ENCODE data around the gene TLE5. TPM values are rescaled to one million over a fixed set of nuclear protein-coding genes. Genes with fewer than 3 reads are reported as not detected.
"Not testable (repeated sequence)": the region's sequence is repeated elsewhere in the genome, so short reads cannot be mapped to it uniquely, and the experiment has no call there.

Gene TLE5
- total RNA-seq, 1 donor from 2014 or later = 623 TPM

DNA sequence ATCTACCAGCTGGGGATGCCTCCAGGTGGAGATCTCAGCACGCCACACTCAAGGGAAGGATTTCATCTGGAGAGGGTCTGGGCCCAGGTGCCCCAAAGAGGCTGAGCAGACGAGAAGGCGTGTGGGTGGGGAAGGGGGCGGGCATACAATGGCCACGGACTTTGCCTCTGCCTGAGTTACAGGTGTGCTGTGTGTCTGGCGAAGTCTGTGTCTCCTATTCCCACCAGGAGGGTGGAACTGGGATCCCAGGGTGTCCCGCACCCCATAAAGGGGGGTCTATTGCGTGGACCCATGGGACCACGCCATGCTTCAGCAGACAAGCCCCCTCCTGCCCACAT lies 36.8 kb downstream of the TLE5 start:
- no peak for DNase-seq (ENCODE audit: low spot score)

DNA sequence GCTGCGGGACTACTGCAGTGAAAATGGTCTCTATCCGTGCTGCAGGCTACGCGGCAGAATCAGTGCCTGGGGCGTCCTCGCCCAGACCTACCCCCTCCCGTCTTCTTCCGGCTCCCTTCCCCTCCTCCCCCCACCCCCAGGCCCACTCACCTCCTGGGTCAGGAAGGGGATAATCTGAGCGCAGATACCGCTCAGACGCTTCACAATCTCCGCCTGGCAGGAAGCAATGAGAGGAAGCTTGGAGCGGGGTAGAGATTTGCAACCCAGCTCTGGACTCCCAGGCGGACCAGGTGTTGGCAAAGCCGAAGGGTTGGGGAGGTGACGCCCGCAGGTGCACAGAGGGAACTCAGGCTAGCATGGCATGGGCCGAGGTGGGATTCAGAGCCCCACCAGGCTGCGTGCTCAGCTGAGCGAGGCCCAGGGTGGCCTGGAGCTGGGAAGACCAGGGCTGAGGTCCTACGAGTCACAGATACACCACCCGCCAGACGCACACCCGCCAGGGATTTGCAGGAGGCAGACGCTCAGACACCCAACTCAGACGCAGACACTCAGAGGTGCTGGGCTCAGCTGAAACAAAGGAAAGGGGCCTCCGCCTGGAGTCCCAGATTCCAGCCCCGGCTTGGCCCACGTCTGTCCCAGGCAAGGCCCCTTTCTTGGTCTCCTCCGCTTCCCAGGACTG lies 37.3 kb downstream of the TLE5 start:
- no peak for DNase-seq (ENCODE audit: low spot score)

DNA sequence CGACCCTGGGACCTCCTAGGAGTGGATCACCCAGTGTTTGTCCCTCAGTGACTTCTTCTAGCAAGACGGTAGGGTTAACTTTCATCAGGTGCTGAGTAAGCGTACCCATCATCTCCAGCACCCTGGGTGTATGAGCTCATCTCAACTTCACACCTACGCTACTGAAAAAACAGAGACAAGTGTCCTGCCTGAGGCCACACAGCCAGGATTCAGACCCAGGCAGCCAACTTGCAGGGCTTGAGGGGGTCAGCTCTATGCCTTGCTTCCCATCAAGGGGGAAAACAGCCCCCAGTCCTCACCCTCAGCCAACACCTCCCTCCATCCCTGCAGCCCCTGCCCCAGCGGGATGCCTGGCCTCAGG lies 37.8 kb downstream of the TLE5 start:
- DNase-seq (ENCODE audit: low spot score) = no peak

DNA sequence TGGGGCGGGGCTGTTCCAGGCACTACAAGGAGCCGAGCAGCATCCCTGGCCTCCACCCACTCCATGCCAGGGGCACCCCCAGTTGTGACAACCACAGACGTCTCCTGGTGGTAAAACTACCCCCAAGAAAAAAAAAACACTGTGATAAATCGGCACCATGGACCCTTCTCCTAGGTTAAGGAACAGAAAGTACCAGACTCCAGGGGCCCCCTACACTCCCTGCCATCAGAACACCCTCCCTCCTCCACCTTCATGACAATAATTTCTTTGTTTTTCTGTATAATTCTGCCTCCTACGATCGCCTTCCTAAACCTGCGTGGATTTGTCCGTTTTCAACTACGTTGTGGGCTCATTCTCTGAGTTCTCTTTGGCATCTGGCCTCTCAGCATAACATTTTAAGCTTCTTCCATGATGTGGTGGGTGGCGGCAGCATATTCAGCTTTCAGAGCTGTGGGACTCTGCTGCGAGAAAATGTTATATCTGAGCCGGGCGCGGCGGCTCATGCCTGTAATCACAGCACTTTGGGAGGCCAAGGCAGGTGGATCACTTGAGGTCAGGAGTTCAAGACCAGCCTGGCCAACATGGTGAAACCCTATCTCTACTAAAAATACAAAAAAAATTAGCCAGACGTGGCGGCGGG lies 41.9 kb downstream of the TLE5 start:
- DNase-seq (ENCODE audit: low spot score) = no peak

DNA sequence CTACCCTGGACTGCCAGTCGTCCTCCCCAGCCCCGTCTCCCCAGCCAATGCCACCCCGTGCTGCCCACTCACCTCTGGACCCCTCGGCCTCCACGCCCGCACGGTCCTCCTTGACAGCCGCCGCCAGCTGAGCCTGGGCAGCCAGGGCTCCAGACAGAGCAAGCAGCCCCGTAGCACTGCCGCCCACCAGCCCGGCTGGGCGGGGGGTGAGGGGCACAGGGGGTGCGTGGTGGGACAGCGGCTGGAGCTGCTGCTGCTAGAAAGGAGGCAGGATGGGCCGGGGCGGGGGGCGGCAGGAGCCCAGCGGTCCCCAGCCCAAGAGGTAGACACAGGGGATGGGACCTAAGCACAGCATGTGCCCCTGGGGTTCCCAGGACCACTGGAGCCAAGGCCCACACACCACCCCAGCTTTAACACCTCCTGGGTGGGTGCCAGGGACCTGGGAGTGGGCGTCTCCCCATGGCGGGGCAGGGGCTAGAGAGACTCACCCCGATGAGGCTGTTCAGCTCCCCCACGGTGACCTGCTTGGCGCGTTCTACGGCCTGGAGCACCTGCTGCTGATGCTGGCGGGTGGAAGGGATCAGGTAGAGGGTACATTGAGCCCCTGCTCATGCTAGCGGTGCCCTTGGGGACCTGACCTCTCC lies 43.0 kb downstream of the TLE5 start:
- DNase-seq (ENCODE audit: low spot score) = no peak

DNA sequence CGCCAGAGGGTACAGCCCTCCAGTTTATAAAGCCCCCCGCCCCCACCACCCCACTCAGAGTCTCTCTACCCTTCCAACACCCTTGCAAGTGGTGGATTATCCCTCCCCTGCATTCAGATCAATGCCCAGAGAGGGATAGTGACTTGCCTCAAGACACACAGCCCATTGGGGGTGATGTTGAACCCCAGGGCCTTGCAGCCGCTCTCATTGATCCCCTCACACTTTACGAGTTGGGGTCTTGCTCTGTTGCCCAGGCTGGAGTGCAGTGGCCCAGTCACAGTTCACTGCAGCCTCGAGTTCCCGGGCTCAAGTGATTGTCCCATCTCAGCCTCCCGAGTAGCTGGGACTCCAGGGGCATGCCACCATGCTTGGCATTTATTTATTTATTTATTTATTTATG lies 44.4 kb downstream of the TLE5 start:
- DNase-seq (ENCODE audit: low spot score) = no peak

DNA sequence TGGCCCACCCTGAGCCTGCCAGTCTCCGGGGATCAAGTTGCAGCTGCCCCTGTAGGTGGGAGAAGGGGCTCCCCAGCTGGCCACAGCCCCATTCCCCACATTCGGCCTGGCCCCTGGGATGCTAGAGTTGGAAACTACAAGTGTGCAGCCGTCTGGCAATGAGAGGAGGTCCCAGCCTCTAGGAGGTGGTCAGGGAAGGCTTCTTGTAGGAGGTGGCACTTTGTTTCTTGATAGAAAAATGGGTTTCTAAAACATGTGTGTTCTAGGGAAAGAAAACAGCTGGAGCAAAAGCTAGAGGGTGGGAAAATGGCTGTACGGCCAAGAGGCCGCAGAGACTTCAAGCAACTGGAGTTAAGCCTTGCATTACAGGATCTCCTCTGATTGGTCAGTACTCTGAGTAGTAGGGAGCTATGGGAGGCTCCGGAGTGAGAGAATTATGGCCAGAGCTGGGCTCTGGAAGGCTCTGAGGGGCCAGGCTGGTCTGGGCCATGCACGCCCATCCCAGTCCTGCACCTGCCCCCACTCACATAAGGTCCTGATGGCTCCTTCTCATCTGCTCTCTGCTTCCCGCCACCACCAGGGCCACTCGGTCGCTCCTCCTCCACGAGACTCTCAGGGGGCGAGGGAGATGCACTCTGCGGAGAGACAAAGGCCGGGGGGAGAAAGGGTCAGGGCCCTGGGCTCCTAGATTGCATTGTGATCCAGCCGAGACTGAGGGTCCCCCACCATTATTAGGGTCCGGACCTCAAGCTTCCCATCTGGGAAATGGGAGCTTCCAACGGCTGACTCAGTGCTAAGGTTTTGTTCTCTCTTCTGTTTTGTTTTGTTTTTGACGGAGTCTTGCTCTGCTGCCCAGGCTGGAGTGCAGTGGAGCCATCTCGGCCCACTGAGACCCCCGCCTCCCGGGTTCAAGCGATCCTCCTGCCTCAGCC lies 46.9 kb downstream of the TLE5 start:
- DNase-seq (ENCODE audit: low spot score) = no peak

DNA sequence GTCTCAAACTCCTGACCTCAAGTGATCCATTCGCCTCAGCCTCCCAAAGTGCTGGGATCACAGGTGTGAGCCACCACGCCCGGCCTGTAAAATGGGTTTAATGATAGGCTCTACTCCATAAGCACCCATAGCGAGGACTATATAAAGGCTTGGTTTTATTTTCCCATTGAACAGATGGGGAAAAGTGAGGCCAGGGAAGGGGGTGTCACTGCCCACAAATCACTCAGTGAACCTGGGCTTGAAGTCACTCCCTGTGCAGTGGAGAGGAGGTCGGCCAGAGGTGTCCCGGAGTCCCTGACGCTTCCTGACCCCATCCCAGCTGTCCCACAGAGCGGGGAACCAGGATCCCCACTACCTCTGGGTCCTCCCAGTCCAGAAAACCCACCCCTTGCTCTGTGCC lies 48.2 kb downstream of the TLE5 start:
- no peak for DNase-seq (ENCODE audit: low spot score)

DNA sequence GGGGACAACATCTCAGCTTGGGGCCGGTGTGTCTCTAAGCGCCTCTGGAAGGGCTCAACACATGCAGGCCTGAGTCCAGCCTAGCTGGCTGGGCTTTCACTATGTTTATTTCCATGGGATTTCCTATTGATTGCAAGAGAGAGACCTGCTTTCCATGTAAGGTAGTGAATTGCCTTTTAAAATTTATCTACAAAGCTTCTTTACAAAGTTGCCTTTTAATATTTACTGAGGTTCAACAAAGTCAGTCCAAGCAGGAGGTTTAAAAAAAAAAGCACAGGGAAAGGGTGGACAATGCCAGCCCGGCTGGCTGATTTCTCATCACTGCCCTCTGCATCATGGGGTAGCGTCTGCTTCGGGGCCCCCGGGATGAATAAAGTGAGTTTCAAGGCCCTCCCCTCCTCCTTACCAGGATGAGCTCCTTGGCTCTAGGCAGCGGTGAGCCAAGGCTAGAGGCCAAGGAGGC lies 49.0 kb downstream of the TLE5 start:
- DNase-seq (ENCODE audit: low spot score) = no peak

DNA sequence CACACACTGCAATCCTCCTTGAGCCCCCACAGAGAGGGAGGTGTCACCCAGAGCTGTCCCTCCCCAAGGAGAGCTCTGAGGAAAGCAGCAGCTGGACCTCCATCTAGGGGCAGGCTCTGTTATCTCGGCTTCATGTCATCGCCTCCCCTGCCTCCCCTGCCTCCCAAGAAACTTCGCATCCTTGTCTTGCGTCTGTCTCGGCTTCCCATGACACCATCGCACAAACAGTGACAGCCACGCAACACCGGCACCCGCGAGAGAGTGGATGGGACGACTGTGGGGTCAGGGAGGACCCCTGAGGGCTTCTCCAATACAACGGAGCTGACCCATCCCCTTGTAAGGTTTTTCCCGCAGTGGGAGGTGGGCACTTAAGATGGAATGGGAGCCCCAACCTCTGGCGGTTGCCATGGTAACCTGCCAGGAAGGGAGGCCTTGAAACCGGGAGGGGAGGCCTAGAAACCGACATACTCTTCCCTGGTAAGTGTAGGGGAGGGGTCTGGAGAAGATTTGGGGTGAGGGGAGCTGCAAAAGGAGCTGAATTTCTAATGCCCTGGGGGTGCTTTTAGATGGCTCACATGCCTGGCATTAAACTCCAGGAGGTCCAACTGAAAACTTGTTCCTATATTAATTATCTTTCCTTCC lies 49.6 kb downstream of the TLE5 start:
- no peak for DNase-seq (ENCODE audit: low spot score)

DNA sequence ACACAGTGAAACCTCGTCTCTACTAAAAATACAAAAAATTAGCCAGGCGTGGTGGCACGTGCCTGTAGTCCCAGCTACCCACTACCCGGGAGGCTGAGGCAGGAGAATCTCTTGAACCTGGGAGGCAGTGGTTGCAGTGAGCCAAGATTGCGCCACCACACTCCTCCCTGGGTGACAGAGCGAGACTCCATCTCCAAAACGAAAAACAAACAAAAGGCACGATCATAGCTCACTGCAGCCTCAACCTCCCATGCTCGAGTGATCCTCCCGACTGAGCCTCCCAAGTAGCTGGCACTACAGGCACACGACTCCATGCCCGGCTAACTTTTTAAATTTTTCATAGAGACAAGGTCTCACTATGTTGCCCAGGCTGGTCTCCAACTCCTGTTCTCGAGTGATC lies 50.2 kb downstream of the TLE5 start:
- not testable (repeated sequence) for DNase-seq (ENCODE audit: low spot score)

DNA sequence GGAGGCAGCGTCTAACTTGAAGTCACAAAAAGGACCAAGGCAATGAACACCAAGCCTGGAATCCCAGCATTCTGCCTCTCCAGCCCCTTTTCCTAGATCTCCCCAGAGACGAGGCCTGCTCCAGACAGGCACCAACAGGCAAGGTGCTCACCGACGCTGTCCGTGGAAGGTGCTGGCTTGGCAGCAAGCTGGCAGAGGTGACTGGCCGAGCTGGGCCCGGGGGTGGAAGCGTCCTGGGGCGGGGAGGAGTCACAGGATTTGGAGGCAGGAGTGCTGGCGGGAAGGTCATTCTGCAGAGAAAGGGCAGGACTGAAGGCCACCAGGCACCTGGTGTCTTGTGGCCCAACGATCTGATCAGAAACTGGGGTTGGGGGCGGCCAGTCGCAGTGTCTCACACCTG lies 51.4 kb downstream of the TLE5 start:
- DNase-seq (ENCODE audit: low spot score) = no peak

DNA sequence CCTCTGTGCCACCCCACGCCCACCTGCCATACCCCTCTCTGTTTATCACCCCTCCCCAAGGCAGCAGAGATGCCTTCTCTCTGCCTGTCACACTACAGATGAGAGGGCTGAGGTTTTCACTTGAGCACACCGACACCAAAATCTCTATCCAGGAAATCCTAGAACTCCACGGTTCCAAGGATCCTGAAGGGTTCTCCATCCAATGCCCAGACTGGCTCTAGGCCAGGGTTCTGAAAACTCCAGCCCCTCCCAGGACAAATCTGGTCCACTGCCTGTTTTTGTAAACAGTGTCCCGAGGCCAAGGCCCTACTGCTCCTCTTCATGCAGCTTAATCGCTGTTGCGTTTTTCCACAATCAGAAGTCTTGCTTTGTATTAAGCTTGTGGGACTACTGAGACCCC lies 53.3 kb downstream of the TLE5 start:
- no peak for DNase-seq (ENCODE audit: low spot score)

DNA sequence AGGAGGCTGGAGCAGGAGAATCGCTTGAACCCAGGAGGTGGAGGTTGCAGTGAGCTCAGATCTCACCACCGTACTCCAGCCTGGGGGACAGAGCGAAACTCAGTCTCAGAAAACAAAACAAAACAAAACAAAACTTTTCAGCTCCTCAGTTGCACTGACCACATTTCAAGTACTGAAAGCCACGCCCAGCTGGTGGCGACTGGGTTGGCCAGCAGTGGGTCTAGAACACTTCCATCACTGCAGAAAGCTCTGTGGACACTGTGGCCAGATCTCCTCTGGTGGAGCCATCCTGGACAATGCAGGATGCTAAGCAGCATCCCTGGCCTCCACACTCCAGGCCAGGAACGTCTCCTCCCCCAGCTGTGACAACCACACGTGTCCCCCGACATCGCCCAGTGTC lies 54.3 kb downstream of the TLE5 start:
- DNase-seq (ENCODE audit: low spot score) = no peak

DNA sequence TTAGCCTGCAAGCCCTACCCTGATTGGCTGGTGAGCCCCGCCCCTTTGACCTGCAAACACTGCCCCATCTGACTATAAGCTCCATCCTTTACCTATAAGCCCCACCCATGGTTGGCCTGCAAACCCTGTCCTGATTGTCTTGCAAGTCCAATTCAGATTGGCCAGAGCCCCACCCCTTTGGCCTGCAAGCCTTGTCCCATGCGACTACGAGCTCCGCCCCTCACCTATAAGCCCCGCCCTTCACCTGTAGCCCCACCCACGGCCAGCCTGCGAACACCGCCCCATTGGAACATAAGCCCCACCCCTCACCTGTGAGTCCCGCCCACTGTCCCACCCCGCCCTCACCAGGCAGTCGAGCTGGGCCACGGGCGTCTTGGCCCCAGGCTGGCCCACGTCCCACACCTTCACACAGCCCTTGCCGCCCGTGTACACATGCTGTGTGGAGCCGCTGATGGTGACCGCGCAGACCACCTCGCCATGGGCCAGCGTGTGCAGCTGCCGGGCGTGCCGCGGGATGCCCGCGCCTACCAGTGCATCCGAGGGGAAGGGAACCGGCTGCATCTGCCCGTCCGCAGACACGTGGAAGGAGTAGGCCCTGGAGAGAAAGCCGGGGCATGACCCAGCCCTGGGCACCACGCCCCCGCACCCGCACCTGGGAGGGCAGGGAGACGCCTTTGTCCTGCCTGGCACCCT lies 56.1 kb downstream of the TLE5 start:
- no peak for DNase-seq (ENCODE audit: low spot score)

DNA sequence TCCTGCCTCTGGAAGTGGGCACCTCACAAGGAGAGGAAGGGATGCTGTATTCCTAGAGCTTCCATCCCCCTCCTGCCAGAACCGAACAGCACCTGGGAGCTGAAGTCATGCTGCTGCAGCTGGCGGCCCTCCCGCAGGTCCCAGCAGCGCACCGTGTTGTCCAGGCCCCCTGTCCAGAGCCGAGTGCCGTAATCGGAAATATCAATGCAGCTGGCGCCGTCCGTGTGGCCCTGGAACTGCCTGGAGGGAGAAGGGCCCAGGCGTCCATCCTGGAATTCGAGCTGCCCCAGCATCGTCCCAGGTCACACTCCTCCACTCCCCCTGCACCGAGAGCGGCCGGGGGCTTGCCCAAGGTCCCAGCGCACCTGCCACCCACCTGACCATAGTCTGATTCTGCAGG lies 57.0 kb downstream of the TLE5 start:
- DNase-seq (ENCODE audit: low spot score) = no peak

DNA sequence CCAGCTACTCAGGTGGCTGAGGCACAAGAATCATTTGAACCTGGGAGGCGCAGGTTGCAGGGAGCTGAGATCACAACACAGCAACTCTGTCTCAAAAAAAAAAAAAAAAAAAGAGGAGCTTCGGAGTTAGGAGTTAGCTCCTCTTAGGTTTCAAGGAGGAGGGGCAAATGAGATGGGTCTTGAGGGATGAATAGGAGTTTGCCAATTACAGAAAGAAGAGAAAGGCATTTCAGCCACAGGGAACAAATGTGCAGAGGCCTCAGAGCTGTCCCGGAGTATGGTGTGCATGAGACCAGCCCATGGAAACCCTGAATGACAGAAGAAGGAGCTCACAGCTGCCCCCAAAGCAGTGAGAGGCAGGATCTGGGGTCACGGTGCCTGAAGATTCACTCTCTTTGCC lies 57.8 kb downstream of the TLE5 start:
- no peak for DNase-seq (ENCODE audit: low spot score)

DNA sequence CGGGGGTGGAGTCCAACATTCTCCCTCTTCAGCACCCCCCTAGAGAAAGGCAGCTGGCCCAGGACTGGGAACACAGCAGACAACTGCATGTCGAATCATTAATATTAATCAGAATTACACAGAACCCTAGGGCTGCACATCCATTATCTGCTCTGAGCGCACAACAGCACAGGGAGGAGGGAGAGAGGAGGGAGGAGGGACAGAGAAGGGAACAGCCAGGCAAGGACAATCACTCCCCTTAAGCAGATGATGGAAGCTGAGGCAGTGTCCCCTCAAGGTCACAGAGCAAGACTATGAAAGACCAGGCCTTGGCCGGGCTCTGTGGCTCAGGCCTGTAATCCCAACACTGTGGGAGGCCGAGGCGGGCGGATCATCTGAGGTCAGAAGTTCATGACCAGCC lies 59.2 kb downstream of the TLE5 start:
- DNase-seq (ENCODE audit: low spot score) = no peak

Data from ureter (tissue), 1 donor.